ENCODE measurements around the gene PDPR. TPM values are rescaled to one million over a fixed set of nuclear protein-coding genes. Genes with fewer than 3 reads are reported as not detected.
A peak's percentile ranks its signal among the peaks of the same experiment; 100 is the strongest.

The PDPR gene
- total RNA-seq, 1 experiment from 2014 or later = 28.5 TPM

DNA sequence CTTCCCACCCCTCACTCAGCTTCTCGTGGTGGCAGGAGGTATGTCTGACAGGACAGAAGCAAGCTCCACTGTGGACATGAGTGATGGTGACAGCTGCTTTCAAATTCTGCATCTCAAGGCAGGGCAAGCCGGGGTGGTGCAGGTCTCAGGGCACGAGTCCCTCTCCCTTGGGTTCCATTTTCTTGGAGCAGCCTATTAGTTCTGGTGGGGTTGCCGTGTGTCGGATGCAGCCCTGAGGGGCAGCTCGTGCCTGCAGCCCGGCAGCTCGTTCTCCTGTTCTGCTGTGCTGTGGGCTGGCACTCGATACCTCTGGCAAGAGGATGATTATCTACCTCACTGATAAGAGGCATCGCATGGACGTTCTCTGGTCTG, 43.0 kb downstream of the PDPR start:
- Mint-ChIP-seq H3K4me1 (no peaks in the 10 kb centered on the region), H3K27me3 (ENCODE audit: low read depth) (no peaks in the 10 kb centered on the region), H3K27ac (peak overlapping the region; percentile 29), H3K4me3 (no peak overlapping the region), H3K9me3 (no peaks in the 10 kb centered on the region), H3K36me3 (peaks cover 21% of the 10 kb centered on the region)
- TF ChIP-seq ZNF219 (CRISPR knock-in tag; IDR thresholded peaks at IDR 0.05; ENCODE audit: borderline replicate concordance) = no peak
- TF ChIP-seq NFE2L1 (CRISPR knock-in tag; IDR thresholded peaks at IDR 0.05) = no peak
- no peak for TF ChIP-seq SMAD4 (CRISPR knock-in tag; IDR thresholded peaks at IDR 0.05)
- no peak for TF ChIP-seq USF1 (CRISPR knock-in tag; IDR thresholded peaks at IDR 0.05)
- no peak for TF ChIP-seq GTF2I (CRISPR knock-in tag; conservative IDR thresholded peaks at IDR 0.05)
- TF ChIP-seq TEAD1 (CRISPR knock-in tag; IDR thresholded peaks at IDR 0.05) = no peak
- no peak for TF ChIP-seq NR1H2 (CRISPR knock-in tag; IDR thresholded peaks at IDR 0.05)
- TF ChIP-seq FOXJ3 (CRISPR knock-in tag; IDR thresholded peaks at IDR 0.05; ENCODE audit: borderline replicate concordance) = no peak
- TF ChIP-seq, protein P1, sequence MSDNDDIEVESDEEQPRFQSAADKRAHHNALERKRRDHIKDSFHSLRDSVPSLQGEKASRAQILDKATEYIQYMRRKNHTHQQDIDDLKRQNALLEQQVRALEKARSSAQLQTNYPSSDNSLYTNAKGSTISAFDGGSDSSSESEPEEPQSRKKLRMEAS (CRISPR knock-in tag; IDR thresholded peaks at IDR 0.05) = no peak
- TF ChIP-seq ZNF232 (CRISPR knock-in tag; IDR thresholded peaks at IDR 0.05) = no peak
- no peak for TF ChIP-seq SMAD3 (CRISPR knock-in tag; IDR thresholded peaks at IDR 0.05; ENCODE audit: borderline replicate concordance)
- TF ChIP-seq SOX15 (CRISPR knock-in tag; IDR thresholded peaks at IDR 0.05) = no peak
- TF ChIP-seq, protein P2, sequence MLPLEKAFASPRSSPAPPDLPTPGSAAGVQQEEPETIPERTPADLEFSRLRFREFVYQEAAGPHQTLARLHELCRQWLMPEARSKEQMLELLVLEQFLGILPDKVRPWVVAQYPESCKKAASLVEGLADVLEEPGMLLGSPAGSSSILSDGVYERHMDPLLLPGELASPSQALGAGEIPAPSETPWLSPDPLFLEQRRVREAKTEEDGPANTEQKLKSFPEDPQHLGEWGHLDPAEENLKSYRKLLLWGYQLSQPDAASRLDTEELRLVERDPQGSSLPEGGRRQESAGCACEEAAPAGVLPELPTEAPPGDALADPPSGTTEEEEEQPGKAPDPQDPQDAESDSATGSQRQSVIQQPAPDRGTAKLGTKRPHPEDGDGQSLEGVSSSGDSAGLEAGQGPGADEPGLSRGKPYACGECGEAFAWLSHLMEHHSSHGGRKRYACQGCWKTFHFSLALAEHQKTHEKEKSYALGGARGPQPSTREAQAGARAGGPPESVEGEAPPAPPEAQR (CRISPR knock-in tag; IDR thresholded peaks at IDR 0.05) = no peak
- TF ChIP-seq HMGXB4 (CRISPR knock-in tag; IDR thresholded peaks at IDR 0.05) = no peak
- no peak for TF ChIP-seq GRHL2 (CRISPR knock-in tag; IDR thresholded peaks at IDR 0.05; ENCODE audit: insufficient replicate concordance, severe bottlenecking)
- ChIA-PET CTCF (no interaction called here), POLR2A (no interaction called here)
- DNase-seq (ENCODE audit: low spot score) (no peak), ATAC-seq (no peak)

GRCh38 chr16:70157477-70158260, 43.5 kb downstream of the PDPR start:
- Mint-ChIP-seq H3K4me1 (no peaks in the 10 kb centered on the region), H3K27ac (peak overlapping the region; percentile 29), H3K27me3 (ENCODE audit: low read depth) (no peaks in the 10 kb centered on the region), H3K4me3 (no peak overlapping the region), H3K36me3 (peaks cover 16% of the 10 kb centered on the region), H3K9me3 (no peaks in the 10 kb centered on the region)
- no peak for DNase-seq (ENCODE audit: low spot score)
- ChIA-PET POLR2A (no interaction called here), CTCF (no interaction called here)
- no peak for ATAC-seq
- TF ChIP-seq OVOL2 (CRISPR knock-in tag; IDR thresholded peaks at IDR 0.05; ENCODE audit: borderline replicate concordance) (no peak), NFYB (CRISPR knock-in tag; conservative IDR thresholded peaks at IDR 0.05; ENCODE audit: low read depth) (no peak), GABPB1 (CRISPR knock-in tag; IDR thresholded peaks at IDR 0.05) (peak; percentile 71), USF2 (CRISPR knock-in tag; IDR thresholded peaks at IDR 0.05) (no peak), ZNF232 (CRISPR knock-in tag; IDR thresholded peaks at IDR 0.05) (no peak), SMAD3 (CRISPR knock-in tag; IDR thresholded peaks at IDR 0.05; ENCODE audit: borderline replicate concordance) (no peak), PRRX2 (CRISPR knock-in tag; IDR thresholded peaks at IDR 0.05) (no peak), USF1 (CRISPR knock-in tag; IDR thresholded peaks at IDR 0.05) (no peak)
